MM.1S (cell line): ENCODE data around the gene PSMA7.

Experiments
- CTCF ChIP-seq: fragments of 300-600 bp; sonication (generic); IDR thresholded peaks from 2 replicates; pipeline ENCODE4 v1.5.1; 2016; ENCODE audit warnings: antibody characterized with exemption, low read length, mixed read lengths
- EZH2 ChIP-seq: fragments of 300-600 bp; sonication (generic); optimal IDR thresholded peaks from 2 replicates; pipeline ENCODE3; 2017; ENCODE audit warnings: low read depth, mild to moderate bottlenecking, antibody characterized with exemption, low read length, mixed read lengths
- EZH2phosphoT487 ChIP-seq: fragments of 300-600 bp; sonication (generic); IDR thresholded peaks from 2 replicates; pipeline ENCODE4 v1.6.1; 2018; ENCODE audit warnings: antibody characterized with exemption, low read length

GRCh38 chr20:62148908-62149314, 5.7 kb upstream of the PSMA7 start:
- no peak for TF ChIP-seq CTCF
- TF ChIP-seq EZH2phosphoT487, result no peak
- no peak for TF ChIP-seq EZH2
